ENCODE measurements around the gene ZNF14.
"Not testable (repeated sequence)": the region's sequence is repeated elsewhere in the genome, so short reads cannot be mapped to it uniquely, and the experiment has no call there.

ZNF14 gene

GRCh38 chr19:19686580-19686979, 46.3 kb downstream of the ZNF14 start:
- DNase-seq, result no peak

- not testable (repeated sequence) for DNase-seq
Measured at GRCh38 chr19:19686119-19686518, 46.8 kb downstream of the ZNF14 start.

- no peak for DNase-seq
Measured at GRCh38 chr19:19679176-19680073, 53.5 kb downstream of the ZNF14 start.

GRCh38 chr19:19677579-19677978, 55.3 kb downstream of the ZNF14 start:
- no peak for DNase-seq

GRCh38 chr19:19674315-19674714, 58.6 kb downstream of the ZNF14 start:
- no peak for DNase-seq

- DNase-seq, result no peak
Measured at GRCh38 chr19:19672816-19673215, 60.1 kb downstream of the ZNF14 start.

- no peak for DNase-seq
Measured at GRCh38 chr19:19670070-19670551, 62.8 kb downstream of the ZNF14 start.

- peak; percentile 91 to 98 for DNase-seq
Measured at GRCh38 chr19:19668230-19669012, 64.5 kb downstream of the ZNF14 start, which contains the start of gene ZNF101. Gene ZNF101 (plus strand): TSS chr19:19668839. CDS start chr19:19668964, 125 bp downstream.

- DNase-seq, result not testable (repeated sequence)
Measured at GRCh38 chr19:19665420-19665948, 67.4 kb downstream of the ZNF14 start.

GRCh38 chr19:19663256-19664120, 69.4 kb downstream of the ZNF14 start, which contains the start of gene ATP13A1:
Gene ATP13A1 (minus strand): TSS chr19:19663676. CDS start chr19:19663666, 10 bp downstream.
- DNase-seq, result peak; percentile 95 to 98

GRCh38 chr19:19662871-19663255, 70.0 kb downstream of the ZNF14 start:
- no peak for DNase-seq

- no peak for DNase-seq
Measured at GRCh38 chr19:19662344-19662743, 70.6 kb downstream of the ZNF14 start.

GRCh38 chr19:19661675-19662251, 71.1 kb downstream of the ZNF14 start:
- DNase-seq, result no peak

- no peak for DNase-seq
Measured at GRCh38 chr19:19661141-19661674, 71.7 kb downstream of the ZNF14 start.
